Measurements from ENCODE around the gene KIF26B. TPM values are rescaled to one million over a fixed set of nuclear protein-coding genes. Genes with fewer than 3 reads are reported as not detected.

The KIF26B gene
- total RNA-seq, 4 donors from 2014 or later, result 3.6 to 7.0 (median 5.2) TPM

- Histone ChIP-seq H3K4me3 (no peak overlapping the region), H3K27ac (no peak overlapping the region), H3K9me3 (no peaks in the 10 kb centered on the region), H3K4me1 (no peaks in the 10 kb centered on the region), H3K36me3 (no peaks in the 10 kb centered on the region), H3K27me3 (no peaks in the 10 kb centered on the region)
- TF ChIP-seq POLR2A (IDR thresholded peaks at IDR 0.05) (no peak), CTCF (IDR thresholded peaks at IDR 0.05) (no peak), EP300 (IDR thresholded peaks at IDR 0.05) (no peak), POLR2AphosphoS5 (IDR thresholded peaks at IDR 0.05) (no peak)
- DNase-seq (ENCODE audit: low spot score in 2 of 2), result no peak
- 88% methylated on average over 6 of the region's 6 CpGs for WGBS
These were observed 328.5 kb downstream of the KIF26B start for GRCh38 chr1:245483247-245483646.

GRCh38 chr1:245484176-245484575 lies 329.4 kb downstream of the KIF26B start:
- H3K27ac ChIP-seq, result no peak overlapping the region
- no peak for DNase-seq (ENCODE audit: low spot score in 2 of 2)
- 71% methylated on average over 2 of the region's 2 CpGs for WGBS
- H3K4me3 ChIP-seq, result no peak overlapping the region
- TF ChIP-seq POLR2AphosphoS5 (IDR thresholded peaks at IDR 0.05) (no peak), CTCF (IDR thresholded peaks at IDR 0.05) (no peak), POLR2A (IDR thresholded peaks at IDR 0.05) (no peak), EP300 (IDR thresholded peaks at IDR 0.05) (no peak)
- H3K4me1 ChIP-seq, result no peaks in the 10 kb centered on the region
- H3K27me3 ChIP-seq, result no peaks in the 10 kb centered on the region
- no peaks in the 10 kb centered on the region for H3K36me3 ChIP-seq
- H3K9me3 ChIP-seq, result no peaks in the 10 kb centered on the region

GRCh38 chr1:245485996-245486395 lies 331.2 kb downstream of the KIF26B start:
- H3K4me3 ChIP-seq, result no peak overlapping the region
- DNase-seq (ENCODE audit: low spot score in 2 of 2), result no peak
- no peaks in the 10 kb centered on the region for H3K36me3 ChIP-seq
- H3K27me3 ChIP-seq, result no peaks in the 10 kb centered on the region
- WGBS, result 59% methylated on average over 3 of the region's 3 CpGs
- TF ChIP-seq POLR2A (IDR thresholded peaks at IDR 0.05) (no peak), EP300 (IDR thresholded peaks at IDR 0.05) (no peak), POLR2AphosphoS5 (IDR thresholded peaks at IDR 0.05) (no peak), CTCF (IDR thresholded peaks at IDR 0.05) (no peak)
- H3K4me1 ChIP-seq, result no peaks in the 10 kb centered on the region
- no peak overlapping the region for H3K27ac ChIP-seq
- H3K9me3 ChIP-seq, result no peaks in the 10 kb centered on the region

GRCh38 chr1:245486775-245487470 lies 332.1 kb downstream of the KIF26B start:
- Histone ChIP-seq H3K27me3 (no peaks in the 10 kb centered on the region), H3K4me3 (no peak overlapping the region), H3K9me3 (no peaks in the 10 kb centered on the region), H3K36me3 (no peaks in the 10 kb centered on the region), H3K27ac (no peak overlapping the region), H3K4me1 (no peaks in the 10 kb centered on the region)
- WGBS, result 81% methylated on average over 8 of the region's 8 CpGs
- DNase-seq (ENCODE audit: low spot score in 2 of 2), result no peak
- no peak for TF ChIP-seq CTCF (IDR thresholded peaks at IDR 0.05)
- no peak for TF ChIP-seq POLR2AphosphoS5 (IDR thresholded peaks at IDR 0.05)
- TF ChIP-seq EP300 (IDR thresholded peaks at IDR 0.05), result no peak
- no peak for TF ChIP-seq POLR2A (IDR thresholded peaks at IDR 0.05)

- no peaks in the 10 kb centered on the region for H3K9me3 ChIP-seq
- 84% methylated on average over 12 of the region's 14 CpGs for WGBS
- DNase-seq (ENCODE audit: low spot score in 2 of 2), result no peak
- H3K4me3 ChIP-seq, result no peak overlapping the region
- no peaks in the 10 kb centered on the region for H3K36me3 ChIP-seq
- no peak overlapping the region for H3K27ac ChIP-seq
- H3K27me3 ChIP-seq, result no peaks in the 10 kb centered on the region
- TF ChIP-seq POLR2AphosphoS5 (IDR thresholded peaks at IDR 0.05) (no peak), POLR2A (IDR thresholded peaks at IDR 0.05) (no peak), CTCF (IDR thresholded peaks at IDR 0.05) (no peak), EP300 (IDR thresholded peaks at IDR 0.05) (no peak)
- H3K4me1 ChIP-seq, result no peaks in the 10 kb centered on the region
These were observed 333.8 kb downstream of the KIF26B start for GRCh38 chr1:245488346-245489129.

All from suprapubic skin (tissue), 4 donors.